HG02623 (cell line): ENCODE measurements around the gene WAC.

Experiments
- ATAC-seq: cut with Tn5 transposase; IDR thresholded peaks from one replicate; pipeline ENCODE4 v1.9.1; 2021; ENCODE audit warnings: moderate library complexity; ENCODE audit not compliant: unreplicated experiment

Gene WAC

GRCh38 chr10:28530751-28531150, 2.2 kb upstream of the WAC start:
- no peak for ATAC-seq

- ATAC-seq = peak; percentile 0
These were observed 257 bp downstream of the WAC start for GRCh38 chr10:28533186-28533564.

- ATAC-seq = peak; percentile 12
These were observed 820 bp downstream of the WAC start for GRCh38 chr10:28533571-28534304.

DNA sequence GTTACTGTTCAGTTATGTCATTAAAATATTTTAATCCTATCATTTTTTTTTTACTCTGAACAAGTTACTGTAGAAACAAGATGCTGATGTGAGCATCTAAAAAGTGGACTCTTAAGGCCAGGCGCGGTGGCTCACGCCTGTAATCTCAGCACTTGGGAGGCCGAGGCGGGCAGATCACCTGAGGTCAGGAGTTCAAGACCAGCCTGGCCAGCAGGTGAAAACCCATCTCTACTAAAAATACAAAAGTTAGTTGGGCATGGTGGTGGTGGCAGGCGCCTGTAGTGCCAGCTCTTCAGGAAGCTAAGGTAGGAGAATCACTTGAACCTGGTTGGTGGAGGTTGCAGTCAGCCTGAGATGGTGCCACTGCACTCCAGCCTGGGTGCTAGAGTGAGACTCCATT, 2.9 kb downstream of the WAC start:
- ATAC-seq = no peak

DNA sequence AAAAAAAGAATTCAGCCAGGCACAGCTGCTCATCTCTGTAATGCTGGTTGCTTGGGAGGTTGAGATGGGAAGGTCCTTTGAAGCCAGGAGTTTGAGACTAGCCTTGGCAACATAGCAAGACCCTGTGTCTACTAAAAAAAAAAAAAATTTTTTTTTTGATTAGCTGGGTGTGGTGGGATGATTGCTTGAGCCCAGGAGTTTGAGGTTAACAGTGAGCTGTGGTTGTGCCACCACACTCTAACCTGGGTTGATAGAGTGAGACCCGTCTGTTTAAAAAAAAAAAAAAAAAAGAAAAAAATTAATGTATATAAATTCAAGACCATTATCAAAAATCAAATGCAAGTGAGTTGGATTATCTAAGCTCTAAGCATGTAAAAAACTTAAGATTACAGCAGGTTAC, 5.7 kb downstream of the WAC start:
- ATAC-seq = no peak

DNA sequence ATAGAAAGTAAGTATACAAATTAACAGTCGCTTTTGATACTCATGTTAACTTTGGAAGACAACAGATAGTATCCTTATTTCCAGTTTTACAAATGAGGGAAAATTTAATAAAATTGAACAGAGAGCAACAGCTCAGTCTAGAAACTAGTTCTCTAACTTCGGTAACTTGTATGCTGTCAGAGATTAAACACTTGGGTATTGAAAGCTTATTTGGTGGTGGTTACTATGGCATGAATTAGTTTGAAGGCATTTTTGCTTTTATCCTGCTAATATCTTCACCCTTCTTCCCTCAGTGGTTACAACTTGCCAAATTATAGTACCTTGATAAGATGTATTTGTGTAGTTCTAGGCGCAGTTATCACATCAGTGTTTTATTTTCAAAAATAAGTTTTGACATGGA, 7.2 kb downstream of the WAC start:
- no peak for ATAC-seq

DNA sequence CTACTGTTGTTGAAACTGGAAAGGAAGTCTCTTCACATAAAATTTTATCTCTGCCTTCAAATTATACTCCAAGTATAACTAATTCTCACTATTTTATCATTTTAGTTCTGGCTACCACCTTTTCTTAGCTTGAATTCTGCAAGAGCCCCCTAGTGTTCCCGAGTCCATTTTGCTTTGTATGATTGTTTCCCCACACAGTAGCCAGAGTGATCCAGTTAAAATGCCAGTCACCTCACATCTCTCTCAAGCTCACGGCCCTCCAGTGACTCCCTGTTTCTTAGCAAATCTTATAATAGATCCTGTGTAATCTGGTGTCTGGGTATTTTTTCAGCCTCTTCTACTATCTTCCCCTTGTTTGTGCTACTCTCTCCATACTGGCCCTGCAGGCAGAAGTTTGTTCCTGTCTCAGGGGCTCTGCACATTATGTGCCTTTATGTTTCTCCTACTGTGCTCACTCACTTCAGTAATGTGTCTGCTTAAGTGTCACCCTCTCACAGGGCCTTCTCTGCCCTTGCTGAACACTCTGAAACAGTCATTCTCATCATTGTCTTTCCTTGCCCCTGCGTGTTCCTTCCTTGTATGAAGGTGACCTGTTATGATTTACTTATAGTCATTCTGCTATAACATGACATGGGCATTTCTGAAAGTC, 8.9 kb downstream of the WAC start:
- ATAC-seq = no peak

DNA sequence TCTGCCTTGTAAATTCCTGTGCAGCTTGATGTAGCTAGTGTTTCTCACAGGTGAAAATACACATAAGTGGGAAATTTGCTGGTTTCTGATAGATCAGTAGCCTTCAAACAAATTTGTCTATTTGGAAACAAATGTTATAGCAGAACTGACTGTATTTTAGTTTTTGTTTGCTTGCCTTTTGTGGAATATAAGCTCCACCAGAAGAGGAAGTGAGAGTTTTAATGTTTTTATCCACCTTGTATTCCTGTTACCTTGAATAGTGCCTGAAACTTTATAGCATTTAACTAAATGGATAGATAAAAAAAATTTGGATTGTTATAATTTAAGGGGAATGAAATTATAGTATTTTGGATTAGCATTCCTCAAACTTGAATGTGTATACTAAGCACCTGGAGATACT, 9.8 kb downstream of the WAC start:
- no peak for ATAC-seq

GRCh38 chr10:28544058-28544457, 11.1 kb downstream of the WAC start:
- no peak for ATAC-seq

DNA sequence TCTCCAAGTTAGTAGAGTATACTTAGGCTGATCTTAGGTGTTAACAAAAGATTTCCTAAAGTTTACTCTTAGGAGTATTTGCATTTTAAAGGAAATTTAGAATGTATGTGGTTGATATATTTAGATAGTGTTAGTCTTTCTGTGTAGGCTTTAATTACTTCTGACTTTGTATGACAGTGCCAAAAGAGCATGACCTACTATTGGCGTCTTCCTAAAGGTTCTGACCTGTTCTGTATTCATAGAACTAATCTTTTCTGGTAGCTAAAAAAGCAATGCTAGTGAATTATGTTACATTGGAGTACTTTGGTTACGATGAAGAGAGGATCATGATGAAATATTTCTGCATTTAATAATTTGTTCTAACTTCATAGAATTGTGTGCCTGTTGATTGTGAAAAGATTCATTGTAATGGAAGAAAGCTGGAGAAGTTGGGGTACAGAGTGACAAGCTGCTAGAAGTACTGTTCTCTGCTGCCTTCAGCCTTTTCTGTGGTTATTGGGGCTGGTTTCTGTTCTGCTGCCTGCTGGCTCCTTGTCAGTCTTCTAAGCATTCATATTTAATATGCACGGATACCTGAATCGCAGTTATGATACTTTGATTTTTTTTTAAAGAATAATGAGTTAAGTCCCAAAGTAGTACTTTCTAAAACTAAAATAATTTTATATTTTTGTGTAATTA, 13.2 kb downstream of the WAC start:
- ATAC-seq = peak; percentile 78

DNA sequence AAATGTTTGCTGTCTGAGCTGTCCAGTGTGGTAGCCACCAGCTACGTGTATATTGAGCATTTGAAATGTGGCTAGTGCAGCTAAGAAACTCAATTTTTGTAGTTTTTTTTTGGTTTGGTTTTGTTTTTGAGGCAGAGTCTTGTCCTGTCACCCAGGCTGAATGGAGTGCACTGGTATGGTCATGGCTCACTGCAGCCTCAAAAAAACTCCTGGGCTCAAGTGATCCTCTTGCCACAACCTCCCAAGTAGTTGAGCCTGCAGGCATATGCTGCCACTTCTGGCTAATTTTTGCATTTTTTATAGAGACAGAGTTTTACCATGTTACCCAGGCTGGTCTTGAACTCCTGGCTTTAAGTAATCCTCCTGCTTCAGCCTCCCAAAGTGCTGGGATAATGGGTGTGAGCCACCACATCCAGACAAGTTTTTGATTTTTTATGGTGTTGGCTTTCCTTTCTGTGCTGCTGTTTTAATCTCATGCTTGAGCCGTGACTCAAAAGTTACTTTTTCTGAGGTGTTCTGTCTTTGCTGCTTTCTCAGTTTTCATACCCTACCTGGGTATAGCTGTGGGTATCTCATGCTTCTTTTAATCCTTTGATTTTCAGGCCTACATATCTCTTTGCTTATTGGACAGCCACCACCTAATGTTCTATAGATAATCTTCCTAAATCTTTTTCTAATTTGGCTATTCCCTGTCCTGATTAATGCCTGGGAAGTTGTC, 16.0 kb downstream of the WAC start:
- ATAC-seq = no peak

DNA sequence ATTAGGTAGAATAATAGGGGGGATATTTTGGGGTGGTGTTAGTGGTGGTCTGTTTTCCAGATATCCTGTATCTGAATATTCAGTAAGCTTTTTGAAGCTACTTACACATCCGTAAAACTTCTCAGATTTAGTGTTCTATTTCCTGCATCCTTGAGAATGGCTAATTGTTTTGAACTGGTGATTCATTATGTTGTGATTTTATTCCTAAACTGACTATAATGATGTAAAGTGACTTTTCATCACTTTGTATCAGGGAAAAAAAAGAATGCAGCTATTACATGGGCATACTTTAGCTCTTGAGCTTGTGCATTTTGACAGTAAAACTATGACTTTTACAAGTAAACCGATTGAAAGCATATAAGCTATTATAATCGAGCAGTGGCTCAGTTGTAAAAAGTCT, 18.2 kb downstream of the WAC start:
- ATAC-seq = no peak

GRCh38 chr10:28552775-28553174, 19.9 kb downstream of the WAC start:
- no peak for ATAC-seq

DNA sequence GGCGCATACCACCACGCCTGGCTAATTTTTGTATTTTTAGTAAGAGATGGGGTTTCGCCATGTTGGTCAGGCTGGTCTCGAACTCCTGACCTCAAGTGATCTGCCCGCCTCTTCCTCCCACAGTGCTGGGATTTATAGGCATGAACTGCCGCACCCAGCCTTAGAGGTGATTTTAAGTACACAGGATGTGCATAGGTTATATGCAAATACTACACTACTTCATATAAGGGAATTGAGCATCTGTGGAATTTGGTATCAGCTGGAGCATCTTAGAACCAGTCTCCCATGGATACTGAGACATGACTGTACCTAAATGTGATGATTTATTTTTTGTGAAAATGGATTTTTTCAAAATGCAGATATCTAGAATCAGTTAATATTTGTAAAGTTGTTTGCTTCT, 21.1 kb downstream of the WAC start:
- ATAC-seq = no peak

- no peak for ATAC-seq
These were observed 22.0 kb downstream of the WAC start for GRCh38 chr10:28554952-28555351.

DNA sequence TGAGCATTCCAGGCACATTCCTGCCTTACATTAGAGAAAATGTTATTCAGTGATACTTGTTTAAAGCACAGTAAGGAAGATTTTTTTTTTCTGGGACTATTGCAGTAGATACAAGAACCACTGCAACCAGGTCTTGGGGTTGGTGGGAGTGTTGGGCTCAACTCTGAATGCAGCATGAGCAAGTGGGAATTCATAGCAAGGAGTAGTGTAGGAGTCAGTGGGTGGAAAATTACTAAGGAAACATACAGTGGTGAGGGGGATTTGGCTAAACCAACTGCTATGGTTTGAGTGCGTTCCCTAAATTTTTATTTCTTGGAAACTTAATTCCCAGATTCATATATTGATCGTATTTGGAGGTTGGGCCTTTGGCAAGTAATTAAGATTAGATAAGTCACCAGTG, 22.4 kb downstream of the WAC start:
- no peak for ATAC-seq

GRCh38 chr10:28556142-28556541, 23.2 kb downstream of the WAC start:
- no peak for ATAC-seq

DNA sequence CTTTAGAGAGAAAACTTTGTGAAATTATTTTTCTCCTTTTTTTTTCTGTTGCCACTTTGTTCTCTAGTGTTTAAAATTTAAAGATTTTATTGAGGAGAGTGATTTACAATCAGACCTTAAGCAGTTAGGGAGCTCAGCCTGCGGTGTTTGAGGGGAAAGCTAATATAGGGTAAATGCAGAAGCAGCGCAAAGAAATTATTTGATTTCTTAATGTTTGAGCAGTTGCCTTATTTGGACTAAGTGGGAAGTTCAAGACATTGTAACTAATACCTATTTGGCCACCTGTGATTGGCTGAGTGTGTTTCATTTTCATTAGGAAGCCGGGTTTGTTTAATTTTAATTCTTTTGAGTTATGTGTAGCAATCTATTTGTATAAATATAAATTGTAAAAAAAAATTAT, 25.3 kb downstream of the WAC start:
- ATAC-seq = no peak

DNA sequence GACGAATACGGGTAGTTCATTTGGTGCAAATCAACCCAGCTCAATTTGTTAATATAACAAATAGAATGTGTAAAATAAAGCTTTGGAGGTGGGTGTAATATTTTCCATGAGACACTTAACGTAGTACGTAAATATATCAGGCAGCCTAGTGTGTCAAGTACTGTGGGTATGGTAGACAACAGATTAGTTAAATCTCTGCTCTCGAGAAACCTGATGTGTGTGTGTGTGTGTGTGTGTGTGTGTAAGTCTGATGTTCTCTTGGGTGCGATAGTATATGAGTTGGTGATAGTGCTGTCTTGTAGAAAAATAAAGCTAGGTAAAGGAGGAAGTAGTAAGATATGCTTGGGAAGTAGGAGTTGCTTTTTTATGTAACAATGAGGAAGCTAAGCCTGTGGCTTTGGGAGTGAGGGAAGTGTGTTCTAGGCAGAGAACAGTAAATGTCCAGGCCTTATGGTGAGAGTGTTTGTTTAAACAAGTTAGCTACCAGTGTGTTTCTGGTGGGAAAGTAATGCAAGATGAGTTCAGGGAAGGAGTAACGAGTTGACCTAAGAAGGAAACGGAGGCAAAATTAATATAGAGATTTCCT, 26.1 kb downstream of the WAC start:
- no peak for ATAC-seq

DNA sequence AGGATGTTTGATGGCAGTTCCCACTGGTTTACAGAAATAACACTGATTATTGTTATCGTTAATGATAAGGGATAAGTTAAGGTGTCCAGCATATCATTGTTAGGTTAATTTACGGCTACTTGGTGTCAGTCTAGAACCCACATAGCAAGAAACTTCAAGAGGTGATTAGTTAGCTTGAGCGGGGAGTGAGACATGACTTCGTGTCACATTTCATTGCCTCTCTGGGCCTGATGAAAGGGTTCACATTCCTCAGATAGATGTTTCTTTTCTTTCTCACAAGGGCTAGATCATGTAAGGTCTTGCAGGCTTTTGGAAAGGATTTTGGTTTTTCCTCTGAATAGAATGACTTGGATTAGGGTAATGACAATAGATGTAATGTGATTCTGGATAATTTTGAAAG, 26.7 kb downstream of the WAC start:
- ATAC-seq = no peak

DNA sequence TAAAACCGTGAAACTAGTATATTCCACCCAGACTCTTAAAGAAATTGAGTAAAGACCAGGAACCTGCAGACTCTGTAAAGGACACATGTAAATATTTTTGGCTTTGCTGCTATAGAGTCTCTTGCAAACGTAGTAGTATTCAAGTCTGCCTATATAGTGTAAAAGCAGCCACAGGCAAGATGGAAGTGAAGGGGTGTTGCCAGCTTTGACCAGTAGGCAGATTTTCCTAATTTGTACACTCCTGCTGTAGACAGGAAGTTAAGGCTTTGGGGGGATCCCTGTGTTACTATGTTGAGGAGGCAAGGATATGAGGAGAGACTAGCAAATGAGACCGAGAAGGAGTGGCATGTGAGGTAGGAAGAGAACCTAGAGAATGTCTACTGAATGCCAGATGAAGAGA, 27.7 kb downstream of the WAC start:
- ATAC-seq = no peak
